GM12801 (cell line): ENCODE data around the gene ZNF674.

Source experiments
- CTCF ChIP-seq: IDR thresholded peaks from one replicate; pipeline ENCODE4 v1.5.1; 2011; ENCODE audit warnings: control low read depth; ENCODE audit not compliant: insufficient read length; ENCODE audit errors: extremely low read depth

ZNF674 gene

GRCh38 chrX:46574774-46575381 lies 29.7 kb upstream of the ZNF674 start:
- TF ChIP-seq CTCF = no peak

DNA sequence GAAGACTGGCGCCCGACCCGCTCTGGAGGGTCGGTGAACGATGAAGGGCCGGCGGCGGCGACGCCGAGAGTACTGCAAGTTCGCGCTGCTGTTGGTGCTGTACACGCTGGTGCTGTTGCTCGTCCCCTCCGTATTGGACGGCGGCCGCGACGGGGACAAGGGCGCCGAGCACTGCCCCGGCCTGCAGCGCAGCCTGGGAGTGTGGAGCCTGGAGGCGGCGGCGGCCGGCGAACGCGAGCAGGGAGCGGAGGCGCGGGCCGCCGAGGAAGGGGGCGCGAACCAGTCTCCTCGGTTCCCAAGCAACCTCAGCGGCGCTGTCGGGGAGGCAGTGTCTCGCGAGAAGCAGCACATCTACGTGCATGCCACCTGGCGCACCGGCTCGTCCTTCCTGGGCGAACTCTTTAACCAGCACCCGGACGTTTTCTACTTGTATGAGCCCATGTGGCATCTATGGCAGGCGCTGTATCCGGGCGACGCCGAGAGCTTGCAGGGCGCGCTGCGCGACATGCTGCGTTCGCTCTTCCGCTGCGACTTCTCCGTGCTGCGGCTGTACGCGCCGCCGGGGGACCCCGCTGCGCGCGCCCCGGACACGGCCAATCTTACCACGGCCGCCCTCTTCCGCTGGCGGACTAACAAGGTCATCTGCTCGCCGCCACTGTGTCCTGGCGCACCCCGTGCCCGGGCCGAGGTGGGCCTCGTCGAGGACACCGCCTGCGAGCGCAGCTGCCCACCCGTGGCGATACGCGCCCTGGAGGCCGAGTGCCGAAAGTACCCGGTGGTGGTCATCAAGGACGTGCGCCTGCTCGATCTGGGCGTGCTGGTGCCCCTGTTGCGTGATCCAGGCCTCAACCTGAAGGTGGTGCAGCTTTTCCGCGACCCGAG lies 28.9 kb upstream of the ZNF674 start:
- no peak for TF ChIP-seq CTCF

- TF ChIP-seq CTCF = no peak
These were observed 28.2 kb upstream of the ZNF674 start, which contains the start of gene CHST7 for GRCh38 chrX:46573331-46573891. CHST7 (plus strand) TSS chrX:46573765; CDS start chrX:46573932, 167 bp downstream.

- TF ChIP-seq CTCF = no peak
These were observed 27.2 kb upstream of the ZNF674 start for GRCh38 chrX:46572340-46572936.

DNA sequence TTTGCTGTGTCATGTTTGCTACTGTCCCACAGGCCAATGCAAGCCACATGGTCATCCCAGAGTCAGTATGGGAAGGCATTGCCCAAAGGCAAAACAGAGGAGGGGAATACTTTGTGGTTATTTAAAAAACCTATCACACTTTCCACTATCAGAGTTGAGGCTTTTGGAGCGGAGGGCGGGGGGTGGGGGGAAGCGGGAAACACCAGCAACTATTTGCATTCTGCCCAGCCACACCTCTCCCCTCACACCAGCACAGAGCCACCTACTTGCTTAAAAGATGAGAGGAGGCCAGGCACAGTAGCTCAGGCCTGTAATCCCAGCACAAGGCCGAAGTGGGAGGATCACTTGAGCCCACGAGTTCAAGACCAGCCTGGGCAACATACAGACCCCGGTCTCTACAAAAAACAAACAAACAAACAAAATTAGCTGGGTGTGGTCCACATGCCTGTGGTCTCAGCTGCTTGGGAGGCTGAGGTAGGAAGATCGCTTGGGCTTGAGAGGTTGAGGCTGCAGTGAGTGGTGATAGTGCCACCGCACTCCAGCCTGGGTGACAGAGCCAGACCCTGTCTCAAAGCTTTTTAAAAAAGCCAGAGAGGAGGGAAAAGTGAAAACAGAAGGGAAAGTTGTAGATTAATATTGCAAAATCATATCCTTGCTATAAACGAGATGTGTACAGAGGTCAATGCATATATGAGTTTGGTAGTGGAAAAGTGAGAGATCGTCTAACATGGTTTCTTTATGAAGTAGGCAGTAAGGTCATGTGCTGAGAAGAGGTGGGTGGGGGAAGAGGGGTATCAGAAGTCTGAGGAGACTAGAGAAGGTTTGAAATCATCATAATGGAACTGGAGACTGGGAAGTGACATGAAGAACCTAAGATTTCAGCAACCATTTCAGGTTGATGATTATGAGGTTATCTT lies 26.5 kb upstream of the ZNF674 start:
- no peak for TF ChIP-seq CTCF

- TF ChIP-seq CTCF = no peak
These were observed 24.4 kb upstream of the ZNF674 start for GRCh38 chrX:46569621-46570020.

DNA sequence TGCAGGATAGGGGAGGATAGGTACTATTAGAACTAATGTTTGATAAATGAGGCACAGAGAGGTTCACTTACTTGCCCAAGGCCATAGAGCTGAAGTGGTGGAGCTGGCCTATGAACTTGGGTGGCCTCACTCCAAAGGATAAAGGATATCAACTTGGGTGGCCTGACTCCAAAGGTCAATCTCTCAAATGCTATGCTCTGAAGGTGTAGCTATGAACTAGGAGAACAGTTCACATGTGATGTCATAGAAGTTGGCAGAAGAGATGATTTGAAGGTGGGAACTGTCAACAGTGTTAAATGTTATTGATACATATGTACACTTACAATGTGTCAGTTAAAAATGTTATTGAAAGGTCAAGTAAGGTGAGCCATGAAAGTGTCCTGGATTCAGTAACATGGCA lies 22.2 kb upstream of the ZNF674 start:
- TF ChIP-seq CTCF = no peak
